Suppressor macrophage treated with lipopolysaccharide for 4 hours (primary cell): Measurements from ENCODE around the gene DCPS.
"Not testable (repeated sequence)": the region's sequence is repeated elsewhere in the genome, so short reads cannot be mapped to it uniquely, and the experiment has no call there.

Source experiments
- DNase-seq: peaks from one replicate; pipeline ENCODE4 v3.0.0-alpha.2; 2020

The DCPS gene

GRCh38 chr11:126362879-126363655 lies 59.2 kb downstream of the DCPS start:
- DNase-seq, result no peak

GRCh38 chr11:126363706-126364248 lies 59.9 kb downstream of the DCPS start:
- no peak for DNase-seq

- not testable (repeated sequence) for DNase-seq
These were observed 60.9 kb downstream of the DCPS start for GRCh38 chr11:126364735-126365134.

GRCh38 chr11:126365508-126365907 lies 61.6 kb downstream of the DCPS start:
- DNase-seq, result not testable (repeated sequence)

GRCh38 chr11:126366064-126366822 lies 62.4 kb downstream of the DCPS start:
- DNase-seq, result no peak

GRCh38 chr11:126366823-126367654 lies 63.2 kb downstream of the DCPS start:
- not testable (repeated sequence) for DNase-seq

GRCh38 chr11:126367806-126368205 lies 63.9 kb downstream of the DCPS start:
- not testable (repeated sequence) for DNase-seq

- not testable (repeated sequence) for DNase-seq
These were observed 64.7 kb downstream of the DCPS start for GRCh38 chr11:126368336-126369119.

- DNase-seq, result no peak
These were observed 66.2 kb downstream of the DCPS start for GRCh38 chr11:126370016-126370415.

GRCh38 chr11:126371595-126371994 lies 67.7 kb downstream of the DCPS start:
- DNase-seq, result no peak

- DNase-seq, result not testable (repeated sequence)
These were observed 69.7 kb downstream of the DCPS start for GRCh38 chr11:126373389-126374066.

- DNase-seq, result not testable (repeated sequence)
These were observed 70.9 kb downstream of the DCPS start for GRCh38 chr11:126374562-126375300.

GRCh38 chr11:126375726-126376125 lies 71.9 kb downstream of the DCPS start:
- DNase-seq, result no peak

GRCh38 chr11:126378763-126379162 lies 74.9 kb downstream of the DCPS start:
- DNase-seq, result no peak

GRCh38 chr11:126380909-126381308 lies 77.0 kb downstream of the DCPS start:
- DNase-seq, result no peak

GRCh38 chr11:126381960-126382359 lies 78.1 kb downstream of the DCPS start:
- not testable (repeated sequence) for DNase-seq

GRCh38 chr11:126382641-126383040 lies 78.8 kb downstream of the DCPS start:
- DNase-seq, result not testable (repeated sequence)

- DNase-seq, result no peak
These were observed 79.8 kb downstream of the DCPS start for GRCh38 chr11:126383339-126384335.

- DNase-seq, result no peak
These were observed 80.7 kb downstream of the DCPS start for GRCh38 chr11:126384449-126385070.
